ENCODE data around the gene DNM3. TPM values are rescaled to one million over a fixed set of nuclear protein-coding genes. Genes with fewer than 3 reads are reported as not detected.

Gene DNM3
- total and polyA plus RNA-seq, 9 of the 15 experiments (the other 6 are each of a cell fraction or from before 2014, with no cell fraction given), result 0.08 to 0.36 (median 0.22) TPM; not detected in 1

GRCh38 chr1:172416496-172417035, 575.3 kb downstream of the DNM3 start:
- H3K9me3 ChIP-seq (replicated peaks; ENCODE audit: control insufficient read depth, insufficient read depth, low read depth, low read length), result no peaks in the 10 kb centered on the region
- BruUV-seq (replicated peaks), result no TSS peak
- FAIRE-seq, result no peak
- no peak for ATAC-seq
- H3K4me3 ChIP-seq, result no peak overlapping the region
- no peaks in the 10 kb centered on the region for H3K4me1 ChIP-seq (replicated peaks in 1 of 2; ENCODE audit: control insufficient read depth in 2 of 2, insufficient read depth in 2 of 2, low read length in 2 of 2)
- H3K9ac ChIP-seq (ENCODE audit: insufficient read depth in 1 of 2, low read depth in 2 of 2, low read length in 2 of 2), result no peak overlapping the region
- in situ Hi-C loops (cut with MboI), result no loop called here
- H2AFZ ChIP-seq (ENCODE audit: low read depth, low read length), result no peak overlapping the region
- WGBS (ENCODE audit: insufficient coverage, low coverage, missing lambda C conversion rate), result 3% methylated on average over 4 of the region's 4 CpGs
- no peak for DNase-seq (ENCODE audit: extremely low read depth in 1 of 4, low spot score in 3 of 4)
- CTCF ChIA-PET (ENCODE audit: low intra/inter-chr PET ratio), result no interaction called here
- H3K27ac ChIP-seq (ENCODE audit: extremely low read depth, low read depth, low read length), result no peak overlapping the region
- POLR2A ChIA-PET, result interaction anchor here (0.6 to 1.5 kb wide), 6 partner anchors 9 to 346 kb away, joined by 3 to 6 read pairs (median 3); no protein-coding TSS in a partner anchor
- no peaks in the 10 kb centered on the region; a peak in 1 of 5 replicates for H3K27me3 ChIP-seq (ENCODE audit: control insufficient read depth in 2 of 2, insufficient read depth in 2 of 2, low read length in 2 of 2)
- no peak overlapping the region for H3K4me2 ChIP-seq (ENCODE audit: insufficient read depth, low read length)
- TF ChIP-seq U2AF1 (optimal IDR thresholded peaks at IDR 0.05; ENCODE audit: low read depth, low read length) (no peak), ARHGAP35 (IDR thresholded peaks at IDR 0.05; ENCODE audit: partially characterized antibody) (no peak), KLF1 (tag; IDR thresholded peaks at IDR 0.05) (no peak), THRA (IDR thresholded peaks at IDR 0.05) (no peak), PHF8 (IDR thresholded peaks at IDR 0.05; ENCODE audit: borderline replicate concordance, low read length) (no peak), SNRNP70 (optimal IDR thresholded peaks at IDR 0.05; ENCODE audit: low read depth, low read length) (no peak), TCF7L2 (IDR thresholded peaks at IDR 0.05; ENCODE audit: low read depth, low read length) (no peak), SMARCC2 (IDR thresholded peaks at IDR 0.05; ENCODE audit: low read depth) (no peak), ZBTB11 (CRISPR knock-in tag; IDR thresholded peaks at IDR 0.05) (no peak), EGR1 (conservative IDR thresholded peaks at IDR 0.05) (no peak)
- no peaks in the 10 kb centered on the region for H4K20me1 ChIP-seq (replicated peaks; ENCODE audit: control insufficient read depth, insufficient read depth, low read length)
- H3K9me1 ChIP-seq (ENCODE audit: control insufficient read depth, insufficient read depth, low read length), result no peaks in the 10 kb centered on the region
- no peaks in the 10 kb centered on the region for H3K36me3 ChIP-seq (ENCODE audit: control insufficient read depth, insufficient read depth, low read length)
- no peaks in the 10 kb centered on the region for H3K79me2 ChIP-seq (ENCODE audit: control insufficient read depth, insufficient read depth, low read length)
- intact Hi-C loops (cut with micrococcal nuclease), result no loop called here
